ENCODE measurements around the gene PTPRN2.

DNA sequence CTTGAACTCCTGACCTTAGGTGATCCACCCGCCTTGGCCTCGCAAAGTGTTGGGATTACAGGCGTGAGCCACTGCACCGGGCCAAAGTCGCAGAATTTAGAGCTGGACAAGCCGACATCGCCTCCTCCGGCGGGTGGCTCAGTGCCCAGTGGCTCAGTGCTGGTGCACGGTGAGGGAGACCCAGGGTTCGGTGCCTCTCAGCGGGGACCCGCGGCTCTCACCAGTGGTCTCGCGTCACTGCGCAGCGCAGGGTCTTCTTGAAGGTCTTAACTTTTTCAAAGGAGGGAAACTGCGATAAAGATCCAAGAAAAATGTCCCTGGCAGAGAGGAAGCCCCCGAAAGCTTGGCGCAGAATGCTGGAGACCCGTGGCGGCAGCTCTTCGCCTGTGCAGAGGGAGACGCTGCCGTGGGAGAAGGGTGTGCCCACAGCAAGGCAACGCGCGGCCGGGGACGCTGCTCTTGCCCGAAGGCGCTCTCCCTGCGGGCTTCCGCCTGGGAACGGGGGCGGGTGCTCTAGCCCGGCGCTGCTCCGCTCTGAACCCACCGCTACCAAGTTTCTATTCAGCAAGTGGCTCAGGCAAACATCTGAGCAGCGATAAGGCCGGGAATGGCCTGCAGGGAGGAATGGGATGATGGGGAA is 926.5 kb downstream of the PTPRN2 start:
- TF ChIP-seq, protein P1, sequence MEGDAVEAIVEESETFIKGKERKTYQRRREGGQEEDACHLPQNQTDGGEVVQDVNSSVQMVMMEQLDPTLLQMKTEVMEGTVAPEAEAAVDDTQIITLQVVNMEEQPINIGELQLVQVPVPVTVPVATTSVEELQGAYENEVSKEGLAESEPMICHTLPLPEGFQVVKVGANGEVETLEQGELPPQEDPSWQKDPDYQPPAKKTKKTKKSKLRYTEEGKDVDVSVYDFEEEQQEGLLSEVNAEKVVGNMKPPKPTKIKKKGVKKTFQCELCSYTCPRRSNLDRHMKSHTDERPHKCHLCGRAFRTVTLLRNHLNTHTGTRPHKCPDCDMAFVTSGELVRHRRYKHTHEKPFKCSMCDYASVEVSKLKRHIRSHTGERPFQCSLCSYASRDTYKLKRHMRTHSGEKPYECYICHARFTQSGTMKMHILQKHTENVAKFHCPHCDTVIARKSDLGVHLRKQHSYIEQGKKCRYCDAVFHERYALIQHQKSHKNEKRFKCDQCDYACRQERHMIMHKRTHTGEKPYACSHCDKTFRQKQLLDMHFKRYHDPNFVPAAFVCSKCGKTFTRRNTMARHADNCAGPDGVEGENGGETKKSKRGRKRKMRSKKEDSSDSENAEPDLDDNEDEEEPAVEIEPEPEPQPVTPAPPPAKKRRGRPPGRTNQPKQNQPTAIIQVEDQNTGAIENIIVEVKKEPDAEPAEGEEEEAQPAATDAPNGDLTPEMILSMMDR (IDR thresholded peaks at IDR 0.05): no peak
- TF ChIP-seq POLR2A (IDR thresholded peaks at IDR 0.05): no peak
